ENCODE data around the gene LMTK3.

LMTK3 gene

GRCh38 chr19:48511800-48512503, at the start of gene LMTK3:
TSS of gene LMTK3 (minus strand) at chr19:48511835. CDS start at chr19:48511576, 259 bp downstream.
- H3K4me3 ChIP-seq (ENCODE audit: low read length) = peak within 1 kb of the TSS; percentile 69
- no peaks in the 10 kb centered on the region for H3K9me3 ChIP-seq (ENCODE audit: control insufficient read depth, low read depth, low read length)
- H3K27me3 ChIP-seq (ENCODE audit: control insufficient read depth, insufficient read depth, low read length) = peaks cover 19% of the 10 kb centered on the region
- H3K9ac ChIP-seq (ENCODE audit: low read length) = no peak within 1 kb of the TSS
- H3K4me1 ChIP-seq (ENCODE audit: control insufficient read depth, low read depth, low read length) = no peaks in the 10 kb centered on the region
- no peaks in the 10 kb centered on the region for H3K36me3 ChIP-seq (ENCODE audit: control insufficient read depth, low read depth, low read length)
- H3K27ac ChIP-seq (ENCODE audit: low read length) = no peak within 1 kb of the TSS

GRCh38 chr19:48561412-48561811, 49.8 kb upstream of the LMTK3 start:
- no peaks in the 10 kb centered on the region for H3K9me3 ChIP-seq (ENCODE audit: control insufficient read depth, low read depth, low read length)
- H3K27ac ChIP-seq (ENCODE audit: low read length) = no peak overlapping the region
- no peaks in the 10 kb centered on the region for H3K4me1 ChIP-seq (ENCODE audit: control insufficient read depth, low read depth, low read length)
- H3K36me3 ChIP-seq (ENCODE audit: control insufficient read depth, low read depth, low read length) = no peaks in the 10 kb centered on the region
- H3K9ac ChIP-seq (ENCODE audit: low read length) = no peak overlapping the region
- no peaks in the 10 kb centered on the region for H3K27me3 ChIP-seq (ENCODE audit: control insufficient read depth, insufficient read depth, low read length)
- no peak overlapping the region for H3K4me3 ChIP-seq (ENCODE audit: low read length)

GRCh38 chr19:48560095-48560530, 48.5 kb upstream of the LMTK3 start:
- Histone ChIP-seq H3K27ac (ENCODE audit: low read length) (no peak overlapping the region), H3K9ac (ENCODE audit: low read length) (no peak overlapping the region), H3K27me3 (ENCODE audit: control insufficient read depth, insufficient read depth, low read length) (no peaks in the 10 kb centered on the region), H3K4me1 (ENCODE audit: control insufficient read depth, low read depth, low read length) (no peaks in the 10 kb centered on the region), H3K4me3 (ENCODE audit: low read length) (no peak overlapping the region), H3K9me3 (ENCODE audit: control insufficient read depth, low read depth, low read length) (no peaks in the 10 kb centered on the region), H3K36me3 (ENCODE audit: control insufficient read depth, low read depth, low read length) (no peaks in the 10 kb centered on the region)

GRCh38 chr19:48558018-48558684, 46.5 kb upstream of the LMTK3 start:
- H3K27me3 ChIP-seq (ENCODE audit: control insufficient read depth, insufficient read depth, low read length) = no peaks in the 10 kb centered on the region
- H3K4me1 ChIP-seq (ENCODE audit: control insufficient read depth, low read depth, low read length) = peaks cover 4% of the 10 kb centered on the region
- no peak overlapping the region for H3K9ac ChIP-seq (ENCODE audit: low read length)
- H3K4me3 ChIP-seq (ENCODE audit: low read length) = no peak overlapping the region
- H3K36me3 ChIP-seq (ENCODE audit: control insufficient read depth, low read depth, low read length) = no peaks in the 10 kb centered on the region
- no peak overlapping the region for H3K27ac ChIP-seq (ENCODE audit: low read length)
- no peaks in the 10 kb centered on the region for H3K9me3 ChIP-seq (ENCODE audit: control insufficient read depth, low read depth, low read length)

GRCh38 chr19:48556825-48557224, 45.2 kb upstream of the LMTK3 start:
- Histone ChIP-seq H3K27me3 (ENCODE audit: control insufficient read depth, insufficient read depth, low read length) (no peaks in the 10 kb centered on the region), H3K27ac (ENCODE audit: low read length) (no peak overlapping the region)

GRCh38 chr19:48556163-48556562, 44.5 kb upstream of the LMTK3 start:
- H3K36me3 ChIP-seq (ENCODE audit: control insufficient read depth, low read depth, low read length) = no peaks in the 10 kb centered on the region
- H3K27ac ChIP-seq (ENCODE audit: low read length) = no peak overlapping the region
- peaks cover 4% of the 10 kb centered on the region for H3K4me1 ChIP-seq (ENCODE audit: control insufficient read depth, low read depth, low read length)
- H3K4me3 ChIP-seq (ENCODE audit: low read length) = no peak overlapping the region
- no peaks in the 10 kb centered on the region for H3K9me3 ChIP-seq (ENCODE audit: control insufficient read depth, low read depth, low read length)
- H3K9ac ChIP-seq (ENCODE audit: low read length) = no peak overlapping the region
- H3K27me3 ChIP-seq (ENCODE audit: control insufficient read depth, insufficient read depth, low read length) = no peaks in the 10 kb centered on the region

More at GRCh38 chr19:48556825-48557224, 45.2 kb upstream of the LMTK3 start:
- H3K9me3 ChIP-seq (ENCODE audit: control insufficient read depth, low read depth, low read length) = no peaks in the 10 kb centered on the region
- H3K4me1 ChIP-seq (ENCODE audit: control insufficient read depth, low read depth, low read length) = peaks cover 4% of the 10 kb centered on the region
- no peak overlapping the region for H3K9ac ChIP-seq (ENCODE audit: low read length)
- H3K4me3 ChIP-seq (ENCODE audit: low read length) = no peak overlapping the region
- no peaks in the 10 kb centered on the region for H3K36me3 ChIP-seq (ENCODE audit: control insufficient read depth, low read depth, low read length)

GRCh38 chr19:48554385-48555091, 42.9 kb upstream of the LMTK3 start:
- H3K27ac ChIP-seq (ENCODE audit: low read length) = no peak overlapping the region
- peaks cover 4% of the 10 kb centered on the region for H3K4me1 ChIP-seq (ENCODE audit: control insufficient read depth, low read depth, low read length)
- no peaks in the 10 kb centered on the region for H3K27me3 ChIP-seq (ENCODE audit: control insufficient read depth, insufficient read depth, low read length)
- no peaks in the 10 kb centered on the region for H3K9me3 ChIP-seq (ENCODE audit: control insufficient read depth, low read depth, low read length)
- H3K4me3 ChIP-seq (ENCODE audit: low read length) = peak overlapping the region; percentile 22
- H3K9ac ChIP-seq (ENCODE audit: low read length) = no peak overlapping the region
- no peaks in the 10 kb centered on the region for H3K36me3 ChIP-seq (ENCODE audit: control insufficient read depth, low read depth, low read length)

GRCh38 chr19:48553676-48554384, 42.2 kb upstream of the LMTK3 start:
- H3K36me3 ChIP-seq (ENCODE audit: control insufficient read depth, low read depth, low read length) = no peaks in the 10 kb centered on the region
- H3K9ac ChIP-seq (ENCODE audit: low read length) = no peak overlapping the region
- H3K4me1 ChIP-seq (ENCODE audit: control insufficient read depth, low read depth, low read length) = peaks cover 4% of the 10 kb centered on the region
- peak overlapping the region; percentile 22 for H3K4me3 ChIP-seq (ENCODE audit: low read length)
- no peaks in the 10 kb centered on the region for H3K27me3 ChIP-seq (ENCODE audit: control insufficient read depth, insufficient read depth, low read length)
- peak overlapping the region; percentile 36 for H3K27ac ChIP-seq (ENCODE audit: low read length)
- H3K9me3 ChIP-seq (ENCODE audit: control insufficient read depth, low read depth, low read length) = no peaks in the 10 kb centered on the region

- H3K36me3 ChIP-seq (ENCODE audit: control insufficient read depth, low read depth, low read length) = no peaks in the 10 kb centered on the region
- no peaks in the 10 kb centered on the region for H3K27me3 ChIP-seq (ENCODE audit: control insufficient read depth, insufficient read depth, low read length)
- no peak overlapping the region for H3K4me3 ChIP-seq (ENCODE audit: low read length)
- no peak overlapping the region for H3K27ac ChIP-seq (ENCODE audit: low read length)
- no peak overlapping the region for H3K9ac ChIP-seq (ENCODE audit: low read length)
- no peaks in the 10 kb centered on the region for H3K9me3 ChIP-seq (ENCODE audit: control insufficient read depth, low read depth, low read length)
- H3K4me1 ChIP-seq (ENCODE audit: control insufficient read depth, low read depth, low read length) = peaks cover 4% of the 10 kb centered on the region
Measured at GRCh38 chr19:48552406-48553322, 41.0 kb upstream of the LMTK3 start.

GRCh38 chr19:48551437-48552302, 40.0 kb upstream of the LMTK3 start, which contains the start of gene SULT2B1:
TSS of gene SULT2B1 (plus strand) at chr19:48552172. CDS start at chr19:48552253, 81 bp downstream.
- H3K27ac ChIP-seq (ENCODE audit: low read length) = no peak within 1 kb of the TSS
- H3K4me3 ChIP-seq (ENCODE audit: low read length) = no peak within 1 kb of the TSS
- no peaks in the 10 kb centered on the region for H3K36me3 ChIP-seq (ENCODE audit: control insufficient read depth, low read depth, low read length)
- no peaks in the 10 kb centered on the region for H3K9me3 ChIP-seq (ENCODE audit: control insufficient read depth, low read depth, low read length)
- peaks cover 4% of the 10 kb centered on the region for H3K4me1 ChIP-seq (ENCODE audit: control insufficient read depth, low read depth, low read length)
- no peak within 1 kb of the TSS for H3K9ac ChIP-seq (ENCODE audit: low read length)
- no peaks in the 10 kb centered on the region for H3K27me3 ChIP-seq (ENCODE audit: control insufficient read depth, insufficient read depth, low read length)
